GM23338 (cell line): Measurements from ENCODE around the gene SRPX. TPM values are rescaled to one million over a fixed set of nuclear protein-coding genes. Genes with fewer than 3 reads are reported as not detected.

Experiments used
- ATAC-seq: fragments of 200-7000 bp; cut with Tn5 transposase; 3 replicates; pipeline ENCODE4 v1.9.1; 2020
- DNase-seq: peaks from one replicate; pipeline ENCODE4 v3.0.0-alpha.2; 2015; ENCODE audit warnings: low spot score
- H2AFZ ChIP-seq: fragments of 200-600 bp; sonication (generic); 2 replicates; pipeline ENCODE4 v1.8.0; 2016; ENCODE audit warnings: antibody characterized with exemption, mild to moderate bottlenecking, moderate library complexity
- H3F3A ChIP-seq: fragments of 200-600 bp; sonication (generic); replicated peaks from 2 replicates; pipeline ENCODE4 v1.8.0; 2017; ENCODE audit warnings: antibody characterized with exemption, mixed run types, low read depth
- H3K27ac ChIP-seq: fragments of 200-600 bp; sonication (generic); 2 replicates; pipeline ENCODE4 v1.6.1; 2016; ENCODE audit warnings: low read depth
- H3K27me3 ChIP-seq: fragments of 200-600 bp; sonication (generic); 2 replicates; pipeline ENCODE4 v1.8.0; 2016; ENCODE audit warnings: mild to moderate bottlenecking, mixed run types, moderate library complexity; ENCODE audit not compliant: insufficient read depth
- H3K36me3 ChIP-seq: fragments of 200-600 bp; sonication (generic); 2 replicates; pipeline ENCODE4 v1.8.0; 2016; ENCODE audit warnings: mild to moderate bottlenecking; ENCODE audit not compliant: insufficient read depth
- H3K4me1 ChIP-seq: fragments of 200-600 bp; sonication (generic); 2 replicates; pipeline ENCODE4 v1.8.0; 2016; ENCODE audit warnings: mild to moderate bottlenecking, moderate library complexity; ENCODE audit not compliant: insufficient read depth
- H3K4me2 ChIP-seq: fragments of 200-600 bp; sonication (generic); 2 replicates; pipeline ENCODE4 v1.7.1; 2017; ENCODE audit warnings: mixed run types
- H3K4me3 ChIP-seq: fragments of 200-600 bp; sonication (generic); 2 replicates; pipeline ENCODE4 v1.6.1; 2016; ENCODE audit warnings: mixed run types
- H3K79me2 ChIP-seq: fragments of 200-600 bp; sonication (generic); replicated peaks from 2 replicates; pipeline ENCODE4 v1.8.0; 2017; ENCODE audit warnings: mild to moderate bottlenecking; ENCODE audit not compliant: insufficient read depth
- H3K9me2 ChIP-seq: fragments of 200-600 bp; sonication (generic); 2 replicates; pipeline ENCODE4 v1.8.0; 2017; ENCODE audit not compliant: insufficient read depth
- H4K20me1 ChIP-seq: fragments of 200-600 bp; sonication (generic); replicated peaks from 2 replicates; pipeline ENCODE4 v1.8.0; 2017; ENCODE audit warnings: mild to moderate bottlenecking; ENCODE audit not compliant: insufficient read depth
- H3K27ac Mint-ChIP-seq: 2 replicates; pipeline ENCODE4 v1.8.0; 2020; ENCODE audit warnings: inconsistent platforms, mild to moderate bottlenecking, moderate library complexity, mixed read lengths
- H3K27me3 Mint-ChIP-seq: 3 replicates; pipeline ENCODE4 v1.8.0; 2022; ENCODE audit warnings: low read depth, mild to moderate bottlenecking, moderate library complexity, mixed read lengths, inconsistent platforms; ENCODE audit not compliant: insufficient read depth, poor library complexity
- H3K36me3 Mint-ChIP-seq: 3 replicates; pipeline ENCODE4 v1.8.0; 2021; ENCODE audit warnings: low read depth, mild to moderate bottlenecking, inconsistent platforms, moderate library complexity, mixed read lengths
- H3K4me1 Mint-ChIP-seq: 3 replicates; pipeline ENCODE4 v1.8.0; 2020; ENCODE audit warnings: mild to moderate bottlenecking, inconsistent platforms, mixed read lengths
- H3K4me3 Mint-ChIP-seq: 3 replicates; pipeline ENCODE4 v1.8.0; 2021; ENCODE audit warnings: moderate library complexity, mild to moderate bottlenecking, inconsistent platforms, mixed read lengths
- H3K9me3 Mint-ChIP-seq: 3 replicates; pipeline ENCODE4 v1.8.0; 2020; ENCODE audit warnings: moderate library complexity, mild to moderate bottlenecking, inconsistent platforms, mixed read lengths
- CREB1 ChIP-seq: fragments of 250-450 bp; sonication (Bioruptor Pico); IDR thresholded peaks from 2 replicates; pipeline ENCODE4 v1.5.0; 2020; ENCODE audit warnings: low read depth, mild to moderate bottlenecking, moderate library complexity
- EZH2 ChIP-seq: fragments of 200-600 bp; sonication (generic); IDR thresholded peaks from one replicate; pipeline ENCODE4 v1.8.0; 2017; ENCODE audit warnings: antibody characterized with exemption, mild to moderate bottlenecking, low read depth; ENCODE audit not compliant: unreplicated experiment
- EZH2phosphoT487 ChIP-seq: fragments of 200-600 bp; sonication (generic); IDR thresholded peaks from one replicate; pipeline ENCODE4 v1.8.1; 2018; ENCODE audit warnings: antibody characterized with exemption; ENCODE audit not compliant: unreplicated experiment
- JUNB ChIP-seq: IDR thresholded peaks from one replicate; pipeline ENCODE4 v1.6.1; 2016; ENCODE audit warnings: antibody characterized with exemption; ENCODE audit not compliant: unreplicated experiment
- NANOG ChIP-seq: IDR thresholded peaks from 2 replicates; pipeline ENCODE4 v1.6.1; 2016; ENCODE audit warnings: antibody characterized with exemption, borderline replicate concordance
- POLR2AphosphoS5 ChIP-seq: IDR thresholded peaks from 2 replicates; pipeline ENCODE4 v1.6.1; 2016; ENCODE audit warnings: antibody characterized with exemption, low read depth
- REST ChIP-seq: IDR thresholded peaks from one replicate; pipeline ENCODE4 v1.6.1; 2018; ENCODE audit warnings: antibody characterized with exemption; ENCODE audit not compliant: unreplicated experiment
- STAT1 ChIP-seq: IDR thresholded peaks from one replicate; pipeline ENCODE4 v1.6.1; 2016; ENCODE audit warnings: antibody characterized with exemption; ENCODE audit not compliant: unreplicated experiment
- ZNF114 ChIP-seq: fragments of 250-450 bp; sonication (Bioruptor Pico); IDR thresholded peaks from 2 replicates; pipeline ENCODE4 v1.5.0; 2020; ENCODE audit warnings: mild to moderate bottlenecking, moderate library complexity
- ZNF331 ChIP-seq: fragments of 250-450 bp; sonication (Bioruptor Pico); IDR thresholded peaks from 2 replicates; pipeline ENCODE4 v1.5.0; 2020; ENCODE audit warnings: low read depth, mild to moderate bottlenecking, moderate library complexity
- ZNF462 ChIP-seq: fragments of 250-450 bp; sonication (Bioruptor Pico); IDR thresholded peaks from 2 replicates; pipeline ENCODE4 v1.5.0; 2020; ENCODE audit warnings: mild to moderate bottlenecking, moderate library complexity
- polyA plus RNA-seq: library from polyadenylated mRNA; unstranded; fragments of >200 nt; fragmentation: Nextera tagmentation; extraction: Ambion mirVana; gene quantifications from 2 replicates; pipeline ENCODE4 v1.2.1, GENCODE V29; 2016
- total RNA-seq: library from RNA; depleted of rRNA; stranded (reverse); fragments of >200 nt; shearing (Covaris generic); gene quantifications from 2 replicates; pipeline ENCODE4 v1.2.3, GENCODE V29; 2014
- TF ChIP-seq, protein P1 (sequence below): IDR thresholded peaks from 2 replicates; pipeline ENCODE4 v1.6.1; 2016; ENCODE audit warnings: antibody characterized with exemption
- TF ChIP-seq, protein P2 (sequence below), 2 experiments: fragments of 200-600 bp in 1 of 2; sonication (generic) in 1 of 2; conservative IDR thresholded peaks; 2 replicates each; pipeline versions ENCODE4 v1.5.1 to v1.6.1; 2016 to 2017; ENCODE audit warnings: antibody characterized with exemption in 2 of 2, low read depth in 2 of 2, mild to moderate bottlenecking in 2 of 2, moderate library complexity in 1 of 2

Gene SRPX
- total and polyA plus RNA-seq, 2 experiments from 2014 or later = 14.3 to 16.9 TPM

DNA sequence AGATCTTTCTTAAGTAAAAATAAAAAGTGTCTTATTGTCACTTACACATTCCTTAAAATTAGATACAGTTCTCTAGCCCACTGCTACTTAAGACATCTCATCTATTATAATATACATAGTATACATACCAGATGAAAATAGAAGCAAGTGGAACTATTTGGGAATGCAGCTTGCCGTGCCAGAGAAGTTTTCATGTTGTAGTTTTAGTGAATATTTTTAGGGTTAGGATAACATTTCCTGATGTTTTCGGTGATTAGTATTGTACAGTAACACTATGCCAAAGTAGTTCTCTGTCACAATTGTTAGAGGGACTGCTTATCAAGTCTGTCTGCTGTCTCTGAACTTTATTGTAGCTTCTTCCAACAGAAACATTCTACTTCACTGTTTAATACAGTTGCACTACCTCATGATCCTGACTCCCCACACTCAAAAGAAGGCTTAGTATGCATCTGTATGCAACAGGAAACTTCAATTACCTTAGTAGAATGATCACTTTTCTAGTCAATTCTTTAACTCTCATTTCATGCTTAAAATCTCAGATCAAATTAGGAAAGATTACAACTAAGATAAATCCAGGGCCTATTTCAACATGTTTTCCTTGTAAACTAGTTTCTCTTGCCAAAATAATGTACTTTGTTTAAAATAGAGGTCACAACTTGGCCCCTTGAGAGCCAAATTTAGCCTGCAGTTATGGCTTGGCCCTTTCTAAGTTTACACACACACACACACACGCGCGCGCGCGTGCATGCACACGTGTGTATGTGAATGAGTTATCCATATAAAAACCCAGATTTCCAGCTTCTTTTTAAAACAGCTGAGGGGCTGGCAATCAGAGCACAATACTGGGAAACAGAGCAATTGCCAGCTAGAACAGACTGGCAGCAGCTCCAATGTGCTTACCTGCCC lies 42.3 kb upstream of the SRPX start:
- Histone ChIP-seq H4K20me1 (no peaks in the 10 kb centered on the region), H3F3A (no peaks in the 10 kb centered on the region), H3K4me3 (no peak overlapping the region), H3K79me2 (no peaks in the 10 kb centered on the region), H3K36me3 (no peaks in the 10 kb centered on the region), H3K9me2 (no peaks in the 10 kb centered on the region), H3K27ac (no peak overlapping the region), H3K27me3 (no peaks in the 10 kb centered on the region), H2AFZ (no peak overlapping the region), H3K4me1 (no peaks in the 10 kb centered on the region), H3K4me2 (no peak overlapping the region)
- H3K27me3 Mint-ChIP-seq = no peaks in the 10 kb centered on the region
- TF ChIP-seq JUNB (no peak), EZH2 (no peak), CREB1 (no peak), POLR2AphosphoS5 (no peak), NANOG (no peak), EZH2phosphoT487 (no peak), STAT1 (no peak), ZNF462 (no peak), REST (no peak), ZNF331 (no peak), ZNF114 (CRISPR knock-in tag) (no peak)
- TF ChIP-seq, protein P1, sequence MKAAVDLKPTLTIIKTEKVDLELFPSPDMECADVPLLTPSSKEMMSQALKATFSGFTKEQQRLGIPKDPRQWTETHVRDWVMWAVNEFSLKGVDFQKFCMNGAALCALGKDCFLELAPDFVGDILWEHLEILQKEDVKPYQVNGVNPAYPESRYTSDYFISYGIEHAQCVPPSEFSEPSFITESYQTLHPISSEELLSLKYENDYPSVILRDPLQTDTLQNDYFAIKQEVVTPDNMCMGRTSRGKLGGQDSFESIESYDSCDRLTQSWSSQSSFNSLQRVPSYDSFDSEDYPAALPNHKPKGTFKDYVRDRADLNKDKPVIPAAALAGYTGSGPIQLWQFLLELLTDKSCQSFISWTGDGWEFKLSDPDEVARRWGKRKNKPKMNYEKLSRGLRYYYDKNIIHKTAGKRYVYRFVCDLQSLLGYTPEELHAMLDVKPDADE = no peak
- TF ChIP-seq, protein P2, sequence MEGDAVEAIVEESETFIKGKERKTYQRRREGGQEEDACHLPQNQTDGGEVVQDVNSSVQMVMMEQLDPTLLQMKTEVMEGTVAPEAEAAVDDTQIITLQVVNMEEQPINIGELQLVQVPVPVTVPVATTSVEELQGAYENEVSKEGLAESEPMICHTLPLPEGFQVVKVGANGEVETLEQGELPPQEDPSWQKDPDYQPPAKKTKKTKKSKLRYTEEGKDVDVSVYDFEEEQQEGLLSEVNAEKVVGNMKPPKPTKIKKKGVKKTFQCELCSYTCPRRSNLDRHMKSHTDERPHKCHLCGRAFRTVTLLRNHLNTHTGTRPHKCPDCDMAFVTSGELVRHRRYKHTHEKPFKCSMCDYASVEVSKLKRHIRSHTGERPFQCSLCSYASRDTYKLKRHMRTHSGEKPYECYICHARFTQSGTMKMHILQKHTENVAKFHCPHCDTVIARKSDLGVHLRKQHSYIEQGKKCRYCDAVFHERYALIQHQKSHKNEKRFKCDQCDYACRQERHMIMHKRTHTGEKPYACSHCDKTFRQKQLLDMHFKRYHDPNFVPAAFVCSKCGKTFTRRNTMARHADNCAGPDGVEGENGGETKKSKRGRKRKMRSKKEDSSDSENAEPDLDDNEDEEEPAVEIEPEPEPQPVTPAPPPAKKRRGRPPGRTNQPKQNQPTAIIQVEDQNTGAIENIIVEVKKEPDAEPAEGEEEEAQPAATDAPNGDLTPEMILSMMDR (conservative IDR thresholded peaks at IDR 0.05; ENCODE audit: low read depth in 2 of 2) = no peak
- no peak for DNase-seq
- no peak overlapping the region for H3K4me3 Mint-ChIP-seq
- no peak for ATAC-seq
- H3K9me3 Mint-ChIP-seq = no peaks in the 10 kb centered on the region
- H3K27ac Mint-ChIP-seq = no peak overlapping the region
- H3K36me3 Mint-ChIP-seq = no peaks in the 10 kb centered on the region
- no peaks in the 10 kb centered on the region for H3K4me1 Mint-ChIP-seq
